Subcutaneous abdominal adipose tissue (tissue), 5 donors: ENCODE data around the gene CCDC121.
"Not testable (repeated sequence)": the region's sequence is repeated elsewhere in the genome, so short reads cannot be mapped to it uniquely, and the experiment has no call there.

Source experiments
- H3K27ac ChIP-seq: one replicate; pipeline ENCODE4 v1.7.0; 2013; ENCODE audit warnings: low read depth, mild to moderate bottlenecking, inconsistent platforms, low read length, moderate library complexity
- H3K27me3 ChIP-seq, 5 donors: one replicate each; pipeline ENCODE4 v1.7.0; 2013; ENCODE audit warnings: low read length in 5 of 5, inconsistent platforms in 1 of 5; ENCODE audit not compliant: control insufficient read depth in 5 of 5, insufficient read depth in 4 of 5
- H3K36me3 ChIP-seq, 5 donors: one replicate each; pipeline ENCODE4 v1.7.0; 2013; ENCODE audit warnings: low read length in 5 of 5; ENCODE audit not compliant: control insufficient read depth in 5 of 5, insufficient read depth in 5 of 5
- H3K4me1 ChIP-seq, 5 donors: one replicate each; pipeline ENCODE4 v1.7.0; 2013; ENCODE audit warnings: low read length in 5 of 5, mild to moderate bottlenecking in 3 of 5, moderate library complexity in 1 of 5; ENCODE audit not compliant: control insufficient read depth in 5 of 5, insufficient read depth in 5 of 5
- H3K4me3 ChIP-seq, 5 donors: one replicate each; pipeline ENCODE4 v1.7.0; 2013; ENCODE audit warnings: low read length in 5 of 5, low read depth in 1 of 5
- H3K9ac ChIP-seq, 5 donors: one replicate each; pipeline ENCODE4 v1.7.0; 2013; ENCODE audit warnings: low read length in 5 of 5, mild to moderate bottlenecking in 4 of 5, moderate library complexity in 3 of 5
- H3K9me3 ChIP-seq, 5 donors: one replicate each; pipeline ENCODE4 v1.7.0; 2013; ENCODE audit warnings: low read length in 5 of 5; ENCODE audit not compliant: control insufficient read depth in 5 of 5
- donor health status: healthy.
- donor health status: healthy.
- donor health status: healthy.
- donor health status: healthy.
- donor health status: healthy.

Gene CCDC121

GRCh38 chr2:27615316-27615715, 13.5 kb downstream of the CCDC121 start:
- no peaks in the 10 kb centered on the region for H3K4me1 ChIP-seq
- no peaks in the 10 kb centered on the region for H3K27me3 ChIP-seq
- no peak overlapping the region for H3K4me3 ChIP-seq
- no peak overlapping the region for H3K27ac ChIP-seq
- H3K9me3 ChIP-seq: no peaks in the 10 kb centered on the region
- peaks cover 40 to 56% (median 42%) of the 10 kb centered on the region in 5 donors for H3K36me3 ChIP-seq
- no peak overlapping the region for H3K9ac ChIP-seq

GRCh38 chr2:27613985-27614384, 14.8 kb downstream of the CCDC121 start:
- Histone ChIP-seq H3K36me3 (peaks cover 34 to 57% (median 41%) of the 10 kb centered on the region in 5 donors), H3K4me1 (no peaks in the 10 kb centered on the region), H3K9me3 (no peaks in the 10 kb centered on the region), H3K9ac (no peak overlapping the region), H3K27ac (no peak overlapping the region), H3K27me3 (no peaks in the 10 kb centered on the region), H3K4me3 (no peak overlapping the region)

- Histone ChIP-seq H3K9me3 (no peaks in the 10 kb centered on the region), H3K4me1 (no peaks in the 10 kb centered on the region), H3K9ac (no peak overlapping the region), H3K27ac (no peak overlapping the region), H3K4me3 (no peak overlapping the region), H3K36me3 (peaks cover 32 to 75% (median 52%) of the 10 kb centered on the region in 5 donors), H3K27me3 (no peaks in the 10 kb centered on the region)
Measured at GRCh38 chr2:27606611-27607010, 22.2 kb downstream of the CCDC121 start.

- Histone ChIP-seq H3K9me3 (peaks cover 0 to 7% (median 4%) of the 10 kb centered on the region in 5 donors), H3K27me3 (no peaks in the 10 kb centered on the region), H3K36me3 (peaks cover 15 to 20% (median 19%) of the 10 kb centered on the region in 5 donors), H3K9ac (no peak overlapping the region), H3K27ac (no peak overlapping the region), H3K4me1 (peaks cover 0 to 4% (median 0%) of the 10 kb centered on the region in 5 donors), H3K4me3 (no peak overlapping the region)
Measured at GRCh38 chr2:27596627-27597026, 32.2 kb downstream of the CCDC121 start.

GRCh38 chr2:27595412-27595811, 33.4 kb downstream of the CCDC121 start:
- H3K9me3 ChIP-seq: peaks cover 0 to 10% (median 7%) of the 10 kb centered on the region in 5 donors
- H3K36me3 ChIP-seq: peaks cover 6 to 12% (median 10%) of the 10 kb centered on the region in 5 donors
- not testable (repeated sequence) for H3K4me1 ChIP-seq, H3K27me3 ChIP-seq, H3K4me3 ChIP-seq, H3K27ac ChIP-seq, H3K9ac ChIP-seq

- H3K27me3 ChIP-seq, H3K4me1 ChIP-seq, H3K27ac ChIP-seq, H3K36me3 ChIP-seq, H3K9ac ChIP-seq, H3K4me3 ChIP-seq: not testable (repeated sequence)
- peaks cover 2 to 20% (median 10%) of the 10 kb centered on the region in 5 donors for H3K9me3 ChIP-seq
Measured at GRCh38 chr2:27594020-27594703, 34.6 kb downstream of the CCDC121 start.

- H3K4me1 ChIP-seq: no peaks in the 10 kb centered on the region
- H3K27ac ChIP-seq: no peak overlapping the region
- H3K36me3 ChIP-seq: peaks cover 0 to 2% (median 0%) of the 10 kb centered on the region in 5 donors
- H3K9me3 ChIP-seq: peaks cover 2 to 22% (median 11%) of the 10 kb centered on the region in 5 donors
- H3K4me3 ChIP-seq: no peak overlapping the region
- no peaks in the 10 kb centered on the region for H3K27me3 ChIP-seq
- H3K9ac ChIP-seq: no peak overlapping the region
Measured at GRCh38 chr2:27593240-27593639, 35.6 kb downstream of the CCDC121 start.

GRCh38 chr2:27591745-27592144, 37.1 kb downstream of the CCDC121 start:
- no peaks in the 10 kb centered on the region for H3K36me3 ChIP-seq
- no peaks in the 10 kb centered on the region for H3K4me1 ChIP-seq
- peaks cover 2 to 22% (median 11%) of the 10 kb centered on the region in 5 donors for H3K9me3 ChIP-seq
- H3K4me3 ChIP-seq: no peak overlapping the region
- H3K27me3 ChIP-seq: no peaks in the 10 kb centered on the region
- H3K9ac ChIP-seq: no peak overlapping the region
- no peak overlapping the region for H3K27ac ChIP-seq

GRCh38 chr2:27588308-27588707, 40.5 kb downstream of the CCDC121 start:
- Histone ChIP-seq H3K27me3 (no peaks in the 10 kb centered on the region), H3K4me1 (peaks cover 5 to 18% (median 16%) of the 10 kb centered on the region in 5 donors), H3K36me3 (no peaks in the 10 kb centered on the region), H3K4me3 (no peak overlapping the region), H3K9me3 (peaks cover 2 to 18% (median 7%) of the 10 kb centered on the region in 5 donors), H3K9ac (no peak overlapping the region), H3K27ac (no peak overlapping the region)

GRCh38 chr2:27587025-27587424, 41.8 kb downstream of the CCDC121 start:
- peaks cover 6 to 28% (median 24%) of the 10 kb centered on the region in 5 donors for H3K4me1 ChIP-seq
- no peaks in the 10 kb centered on the region for H3K36me3 ChIP-seq

More at GRCh38 chr2:27587025-27587424, 41.8 kb downstream of the CCDC121 start:
- H3K9ac ChIP-seq: no peak overlapping the region
- peaks cover 2 to 18% (median 7%) of the 10 kb centered on the region in 5 donors for H3K9me3 ChIP-seq
- no peaks in the 10 kb centered on the region for H3K27me3 ChIP-seq
- H3K4me3 ChIP-seq: no peak overlapping the region
- no peak overlapping the region for H3K27ac ChIP-seq
